Activated CD8-positive, alpha-beta memory T cell treated with anti-CD3 and anti-CD28 coated beads for 48 hours (primary cell): ENCODE measurements around the gene TMPRSS6.
A peak's percentile ranks its signal among the peaks of the same experiment; 100 is the strongest.

Source experiments
- DNase-seq, 3 experiments: peaks; one replicate each; pipeline ENCODE4 v3.0.0-alpha.2; 2020; ENCODE audit warnings: low read depth in 2 of 3, low spot score in 2 of 3

Gene TMPRSS6

DNA sequence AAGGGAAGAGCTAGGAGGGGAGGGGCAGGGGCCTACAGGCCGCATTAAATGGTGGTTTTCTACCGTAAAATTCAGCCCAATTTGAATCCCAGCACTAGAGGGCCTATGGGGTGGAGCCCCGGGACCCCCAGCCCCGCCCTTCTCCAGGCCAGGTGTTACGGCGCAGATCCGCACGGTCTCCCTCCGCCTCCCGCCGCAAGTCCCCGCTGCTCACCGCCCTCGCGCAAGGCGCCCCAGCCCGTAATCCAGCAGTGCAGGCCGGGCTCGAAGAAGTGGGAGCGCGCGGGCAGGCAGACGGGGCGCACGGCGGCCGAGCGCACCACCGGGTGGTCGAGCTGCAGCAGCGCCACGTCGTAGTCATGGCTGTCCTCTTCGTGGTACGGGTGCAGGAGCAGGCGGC lies 40.7 kb downstream of the TMPRSS6 start:
- no peak for DNase-seq

GRCh38 chr22:37067428-37067827 lies 42.1 kb downstream of the TMPRSS6 start:
- DNase-seq: no peak

DNA sequence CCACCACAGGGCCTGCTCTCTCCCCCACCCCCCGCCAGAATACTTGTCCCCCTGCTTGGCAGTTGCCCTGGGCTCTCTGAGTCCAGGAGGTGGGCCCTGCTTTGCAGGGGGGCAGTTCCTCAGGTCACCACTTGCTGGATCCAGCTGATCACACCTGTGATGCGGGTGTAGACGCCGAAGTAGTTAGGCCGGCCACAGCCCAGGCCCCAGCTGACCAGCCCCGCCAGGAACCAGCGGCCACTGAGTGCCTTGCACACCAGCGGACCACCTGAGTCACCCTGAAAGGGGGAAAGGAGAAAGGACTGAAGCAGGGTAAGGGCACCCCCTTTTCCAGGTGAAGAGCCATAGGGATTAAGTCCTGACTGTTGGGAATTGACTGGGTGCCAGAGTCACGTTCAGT lies 43.6 kb downstream of the TMPRSS6 start:
- DNase-seq: no peak

DNA sequence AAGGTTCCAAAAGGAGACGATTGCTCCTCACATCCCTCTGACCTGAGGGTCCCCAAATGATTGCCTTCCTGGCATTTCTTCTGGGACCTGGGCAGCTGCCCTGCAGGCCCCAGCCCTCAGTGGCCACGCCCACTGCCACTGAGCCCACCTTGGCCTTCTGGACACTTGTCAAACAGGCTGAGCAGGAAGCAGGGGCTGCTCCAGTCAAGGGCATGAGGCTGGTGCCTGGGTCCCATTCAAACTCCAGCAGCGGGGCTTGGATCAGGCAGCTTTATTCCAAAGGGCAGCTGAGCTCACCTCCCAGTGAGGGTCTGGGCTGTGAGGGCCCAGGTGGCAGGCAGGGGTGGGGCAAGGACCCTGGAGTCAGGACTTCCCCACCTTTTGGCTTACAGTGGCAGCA lies 44.3 kb downstream of the TMPRSS6 start:
- no peak for DNase-seq

- DNase-seq: no peak
Observed at GRCh38 chr22:37064553-37064952, 45.0 kb downstream of the TMPRSS6 start.

DNA sequence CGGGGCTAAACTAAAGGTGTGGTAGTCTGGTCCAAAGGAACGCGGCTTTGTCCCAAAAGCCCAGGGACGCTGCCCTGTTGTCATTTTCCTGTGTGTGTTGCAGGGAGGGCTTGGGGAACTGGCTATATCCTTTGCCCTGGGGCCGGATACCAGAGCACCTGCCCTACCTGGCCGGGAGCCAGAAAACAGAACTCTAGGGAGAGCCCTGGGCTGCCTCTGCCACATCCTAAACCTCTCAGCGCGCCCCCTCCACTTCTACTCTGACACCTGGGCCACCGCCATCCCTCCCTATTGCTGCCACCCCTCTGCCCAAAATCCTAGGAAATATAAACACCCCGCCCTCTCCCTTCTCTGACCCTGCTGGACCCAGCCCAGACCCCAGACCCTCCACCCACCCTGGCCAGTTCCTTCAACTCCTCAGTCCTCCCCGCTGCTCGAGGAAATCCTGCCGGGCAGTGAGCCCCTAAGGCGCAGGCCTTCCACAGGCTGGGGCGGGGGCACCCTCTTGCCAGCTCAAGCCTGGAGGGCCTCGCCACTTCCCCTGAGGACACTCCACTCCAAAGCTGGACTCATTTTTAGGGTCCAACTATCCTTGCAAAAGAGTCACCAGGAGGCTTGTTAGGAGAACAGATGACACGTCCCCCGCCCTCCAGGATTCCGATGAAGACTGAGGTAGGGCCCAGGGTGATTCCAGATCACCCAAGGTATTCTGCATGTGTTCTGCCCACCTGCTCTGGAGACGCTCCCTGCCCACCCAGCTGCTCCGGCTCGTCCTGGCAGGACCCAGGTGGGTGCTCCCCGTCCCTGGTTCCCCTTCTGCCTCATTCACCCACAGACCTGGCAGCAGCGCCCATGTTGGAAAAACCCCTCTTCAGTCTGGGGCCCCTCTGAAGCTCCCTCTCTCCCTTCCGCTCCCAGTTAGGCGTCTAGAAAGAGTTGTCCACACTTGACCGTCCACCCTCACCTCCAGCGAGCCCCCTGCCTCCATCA lies 45.8 kb downstream of the TMPRSS6 start:
- no peak for DNase-seq

DNA sequence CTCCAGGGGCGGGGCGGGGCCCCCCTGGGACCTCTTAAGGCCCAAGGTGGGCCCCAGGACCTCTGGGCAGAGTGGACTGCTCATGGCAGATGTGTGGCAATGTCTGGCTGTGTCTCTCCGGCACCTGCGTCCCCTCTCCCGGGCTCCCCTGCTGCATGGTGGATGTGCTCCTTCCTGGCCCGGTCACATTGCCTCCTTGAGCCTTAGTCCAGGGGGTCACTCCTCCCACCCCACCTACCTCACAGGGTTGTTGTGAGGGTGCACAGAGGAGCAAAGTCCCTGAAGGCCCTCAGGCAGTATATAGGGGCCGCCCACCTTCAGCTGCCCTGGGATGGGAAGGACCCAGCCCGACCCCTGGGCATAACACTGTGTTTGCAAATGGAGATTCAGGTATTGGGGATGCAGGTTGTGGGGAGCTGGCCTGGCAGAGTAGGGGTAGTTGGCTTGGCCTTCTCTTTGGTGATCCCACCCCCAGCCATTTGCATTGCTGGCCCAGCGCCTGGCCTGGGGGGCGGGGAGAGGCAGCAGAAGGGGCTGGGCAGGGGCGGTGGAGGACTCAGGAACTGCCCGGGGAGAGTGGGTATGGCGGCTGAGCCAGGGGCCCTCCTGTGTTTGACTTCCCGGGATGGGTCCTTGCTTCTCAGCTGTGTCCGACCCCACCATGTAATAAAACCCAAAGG lies 46.7 kb downstream of the TMPRSS6 start:
- DNase-seq: no peak

GRCh38 chr22:37062376-37062675 lies 47.2 kb downstream of the TMPRSS6 start:
- no peak for DNase-seq

- no peak for DNase-seq
Observed at GRCh38 chr22:37061611-37062375, 47.7 kb downstream of the TMPRSS6 start.

DNA sequence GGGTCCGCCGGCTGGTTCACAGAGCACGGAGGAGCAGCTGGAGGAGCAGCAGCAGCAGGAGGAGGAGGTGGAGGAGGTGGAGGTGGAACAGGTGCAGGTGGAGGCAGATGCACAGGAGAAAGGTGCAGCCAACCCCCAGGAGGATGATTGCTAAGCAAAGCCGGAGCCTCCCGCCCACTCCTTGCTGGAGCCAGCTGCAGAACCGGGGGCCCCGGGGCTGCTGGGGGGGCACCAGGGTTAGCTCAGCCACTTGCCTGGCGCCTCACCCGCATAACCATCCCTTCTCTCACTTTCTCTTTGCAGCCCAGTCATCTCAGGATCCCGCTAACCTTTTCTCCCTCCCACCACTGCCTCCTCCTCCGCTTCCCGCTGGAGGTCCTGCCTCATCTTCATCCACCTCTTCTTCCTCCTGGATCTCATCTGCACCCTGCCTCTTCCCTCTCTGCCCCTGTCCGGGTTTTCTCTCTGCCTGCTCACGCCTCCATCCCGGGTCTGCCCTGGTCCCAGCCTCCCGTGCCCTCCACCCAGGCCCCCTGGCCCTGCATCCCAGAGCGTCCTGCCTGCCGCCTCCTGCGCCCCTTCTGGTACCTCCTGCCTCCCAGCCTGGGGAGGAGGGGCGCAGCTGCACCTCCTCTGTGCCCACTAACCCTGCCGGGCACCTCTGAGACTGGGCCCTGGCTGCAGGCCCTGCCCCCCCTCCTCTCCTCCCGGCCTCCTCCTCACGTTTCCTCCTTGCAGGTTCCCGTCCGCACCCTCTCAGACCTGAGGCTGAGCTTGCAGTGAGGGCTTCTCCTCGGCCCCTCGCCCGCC lies 48.5 kb downstream of the TMPRSS6 start:
- peak in 2 of 3 experiments; percentile 52 to 63 for DNase-seq

DNA sequence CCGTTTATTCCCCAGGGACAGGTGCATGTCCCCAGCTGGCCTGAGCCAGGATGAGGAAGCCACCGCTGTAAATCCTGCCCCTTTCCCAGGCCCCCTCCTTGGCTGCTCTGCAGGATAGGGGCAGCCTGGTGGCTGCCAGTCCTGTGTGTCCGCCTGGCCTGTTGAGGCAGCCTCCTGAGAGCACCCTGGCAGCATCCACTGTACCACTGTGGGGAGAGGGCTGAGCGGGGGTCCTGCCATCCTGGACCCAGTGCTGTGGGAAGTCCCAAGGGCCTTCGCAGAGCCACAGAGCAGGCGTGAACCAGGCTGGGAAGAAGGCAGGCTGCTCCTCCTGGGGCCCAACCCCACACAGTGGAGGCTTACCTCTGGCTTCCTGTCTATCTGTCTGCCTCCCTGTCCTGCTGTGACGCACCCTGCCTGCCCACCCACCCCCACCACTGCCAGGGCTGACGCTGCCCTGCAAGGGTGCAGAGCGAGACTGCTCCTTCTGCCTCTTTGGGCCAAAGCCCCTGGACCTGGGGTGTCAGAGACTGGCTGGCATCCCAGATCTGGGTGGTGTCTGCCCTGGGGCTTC lies 49.5 kb downstream of the TMPRSS6 start:
- DNase-seq: no peak

GRCh38 chr22:37058917-37059701 lies 50.4 kb downstream of the TMPRSS6 start:
- DNase-seq: no peak

GRCh38 chr22:37057796-37058510 lies 51.6 kb downstream of the TMPRSS6 start:
- no peak for DNase-seq

- DNase-seq: no peak
Observed at GRCh38 chr22:37057226-37057625, 52.3 kb downstream of the TMPRSS6 start.

DNA sequence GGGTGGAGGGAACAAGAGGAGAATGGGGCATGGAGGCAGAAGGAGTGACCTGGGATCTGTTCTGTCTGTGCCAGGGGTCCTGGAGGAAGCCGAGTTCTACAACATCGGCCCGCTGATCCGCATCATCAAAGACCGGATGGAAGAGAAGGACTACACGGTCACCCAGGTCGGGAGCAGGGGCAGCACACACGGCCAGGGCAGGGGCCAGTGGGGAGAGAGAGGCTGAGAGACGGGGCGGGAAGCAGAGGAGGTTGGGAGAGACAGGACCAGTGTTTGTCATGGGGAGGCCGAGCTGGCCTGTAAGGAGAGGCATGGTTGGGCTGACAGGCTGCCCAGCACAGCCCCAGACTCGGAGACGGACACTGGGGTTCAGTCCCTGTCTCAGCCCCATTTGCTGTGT lies 53.3 kb downstream of the TMPRSS6 start:
- DNase-seq: no peak

- DNase-seq: no peak
Observed at GRCh38 chr22:37054600-37055365, 54.7 kb downstream of the TMPRSS6 start.

GRCh38 chr22:37054056-37054395 lies 55.5 kb downstream of the TMPRSS6 start:
- no peak for DNase-seq

- no peak for DNase-seq
Observed at GRCh38 chr22:37053310-37054055, 56.0 kb downstream of the TMPRSS6 start.
